ENCODE measurements around the gene CSPG4.
"Not testable (repeated sequence)": the region's sequence is repeated elsewhere in the genome, so short reads cannot be mapped to it uniquely, and the experiment has no call there.

Gene CSPG4

DNA sequence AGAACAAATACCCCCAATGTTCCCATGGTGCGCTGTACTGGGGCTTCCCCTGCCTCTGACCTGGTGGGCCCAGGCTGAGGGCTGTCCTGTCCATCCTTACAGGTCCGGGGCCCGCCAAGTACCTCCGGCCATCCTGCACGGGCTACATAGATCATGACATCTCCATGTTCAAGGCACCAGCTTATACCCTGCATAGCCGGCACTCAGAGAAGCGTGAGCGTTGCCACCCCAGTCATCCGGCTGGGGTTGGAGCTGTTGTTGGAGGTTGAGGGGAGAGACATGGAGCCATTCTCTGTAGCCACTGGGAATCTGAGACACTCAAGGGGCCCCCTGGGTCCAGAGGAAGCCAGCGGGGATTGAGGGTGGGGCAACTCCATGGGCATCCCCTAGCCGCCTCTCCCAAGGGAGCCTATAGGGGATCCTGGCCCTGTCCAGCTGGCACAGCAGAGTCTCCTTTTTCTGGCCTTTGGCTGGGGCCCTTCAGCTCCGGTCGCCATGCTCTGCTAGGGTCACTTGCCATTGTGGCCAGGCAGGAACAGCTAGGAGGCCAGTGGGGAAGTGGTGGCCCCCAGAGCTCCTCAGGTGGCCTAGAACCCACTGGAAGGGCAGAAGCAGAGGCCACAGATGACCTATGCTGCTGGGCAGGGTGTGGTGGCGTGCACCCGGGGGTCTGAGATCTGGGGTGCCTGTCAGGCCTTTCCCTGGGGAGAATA lies 12.5 kb upstream of the CSPG4 start:
- DNase-seq (ENCODE audit: low read depth), result no peak

DNA sequence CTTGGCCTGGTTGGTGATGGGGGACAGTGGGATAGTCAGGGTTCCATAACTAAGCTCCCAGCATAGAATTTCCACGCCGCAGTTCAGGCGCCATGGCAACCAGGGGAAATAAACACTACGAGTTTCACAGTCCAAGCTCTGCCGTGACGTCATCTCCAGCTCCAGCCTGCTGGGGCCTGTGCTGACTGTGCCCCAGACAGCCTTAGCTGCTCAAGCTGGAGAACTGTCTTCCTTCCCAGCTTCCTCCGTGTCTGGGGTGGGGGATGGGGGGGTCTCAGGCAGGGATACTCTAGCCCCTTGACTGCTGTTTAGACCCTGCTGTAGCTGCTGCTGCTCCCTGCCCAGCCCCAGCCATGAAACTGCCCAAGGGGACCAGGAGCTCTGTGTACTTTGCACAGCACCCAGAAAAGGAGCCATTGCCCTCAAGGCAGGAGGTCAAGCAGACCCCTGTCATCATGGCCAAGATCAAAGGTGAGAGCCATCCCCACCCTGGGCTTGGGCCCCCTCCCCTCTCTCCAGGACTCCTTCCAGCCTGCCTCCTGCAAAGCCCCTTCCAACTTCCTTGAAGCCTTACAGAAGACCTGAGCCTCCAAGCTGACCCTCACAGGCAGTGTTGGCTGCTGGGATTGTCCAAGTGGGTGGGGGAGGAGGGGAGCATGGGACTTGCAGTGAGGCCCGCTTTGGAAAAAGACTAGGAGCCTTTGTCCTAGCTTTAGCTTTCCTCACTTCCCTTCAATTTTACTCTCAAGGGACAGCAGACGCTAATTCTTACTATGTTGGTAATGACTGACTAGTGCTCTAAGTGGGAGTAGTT lies 11.4 kb upstream of the CSPG4 start:
- DNase-seq (ENCODE audit: low read depth), result no peak

DNA sequence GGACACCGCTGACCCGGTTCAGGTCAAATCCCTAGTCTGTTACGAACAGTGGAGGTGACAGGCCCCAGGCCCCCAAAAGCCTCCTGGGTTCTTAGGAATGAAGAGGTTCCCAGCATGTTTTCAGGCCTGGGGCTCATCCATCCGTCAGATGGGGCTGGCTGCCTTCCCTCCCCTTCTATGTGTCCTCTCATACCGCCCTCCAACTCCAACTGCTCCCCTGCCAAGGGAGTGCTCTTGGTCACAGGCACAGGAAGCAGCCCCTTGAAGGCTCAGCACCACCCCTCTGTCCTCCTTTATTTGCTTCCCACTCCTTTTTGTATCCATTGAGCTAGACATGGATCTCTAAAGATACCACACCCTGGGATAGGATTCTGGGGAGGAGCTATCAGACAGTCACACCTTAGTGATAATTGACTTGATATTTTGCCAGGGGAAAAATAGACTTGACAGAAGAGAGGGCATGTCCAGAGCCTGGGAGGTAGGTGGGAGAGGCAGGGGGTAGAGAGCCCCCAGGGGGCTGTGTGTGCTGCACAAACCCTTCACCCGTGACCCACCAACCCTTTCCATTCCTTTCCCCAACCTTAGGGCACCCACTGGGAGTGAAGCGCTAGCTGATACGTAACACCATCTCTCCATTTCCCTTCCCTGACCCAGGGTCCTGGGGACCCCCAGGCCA lies 10.7 kb upstream of the CSPG4 start:
- no peak for DNase-seq (ENCODE audit: low read depth)

DNA sequence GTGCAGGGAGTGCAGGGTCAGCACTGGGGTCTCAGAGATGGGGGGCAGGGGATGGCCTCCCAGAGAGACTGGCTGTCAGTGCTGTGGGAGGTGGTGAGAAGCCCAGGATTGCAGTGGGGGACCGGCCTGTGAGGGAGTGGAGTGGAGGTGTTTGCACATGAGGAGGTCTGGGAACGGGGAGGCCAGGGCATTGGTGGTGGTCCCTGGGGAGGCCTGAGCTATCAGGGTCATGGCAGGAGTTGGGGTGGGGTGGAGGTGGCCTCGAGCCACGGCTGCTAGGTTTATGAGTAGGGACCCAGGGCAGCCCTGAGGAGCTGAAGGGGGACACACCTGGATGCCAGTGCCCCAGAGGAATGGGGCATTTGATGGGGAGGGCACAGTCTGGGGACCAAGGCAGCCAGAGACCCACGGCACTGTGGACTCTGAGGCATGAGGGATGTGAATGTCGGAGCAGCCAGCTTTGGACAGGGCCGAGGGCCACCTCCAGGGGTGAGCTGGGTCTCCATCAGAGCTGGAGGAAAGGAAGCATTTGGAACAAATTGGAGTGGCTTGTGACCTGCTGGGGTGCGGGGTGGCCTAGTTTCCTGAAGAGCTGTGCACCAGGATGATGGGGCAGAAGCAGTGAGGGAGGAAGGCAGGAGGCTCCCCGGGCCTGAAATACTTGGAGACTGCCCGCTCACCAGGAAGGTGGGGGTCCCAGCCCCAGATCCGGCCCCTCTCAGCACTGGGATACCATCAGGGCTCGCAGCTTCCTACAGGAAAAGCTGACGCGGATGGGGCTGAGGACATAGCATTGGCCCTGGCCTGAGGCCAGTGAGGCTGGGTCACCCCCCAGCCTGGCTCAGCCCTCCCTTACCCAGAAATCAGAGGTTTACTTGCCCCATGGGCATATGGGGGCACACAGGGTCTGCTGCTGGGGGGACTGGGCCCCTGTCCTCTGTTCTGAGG lies 9.5 kb upstream of the CSPG4 start:
- DNase-seq (ENCODE audit: low read depth), result no peak

DNA sequence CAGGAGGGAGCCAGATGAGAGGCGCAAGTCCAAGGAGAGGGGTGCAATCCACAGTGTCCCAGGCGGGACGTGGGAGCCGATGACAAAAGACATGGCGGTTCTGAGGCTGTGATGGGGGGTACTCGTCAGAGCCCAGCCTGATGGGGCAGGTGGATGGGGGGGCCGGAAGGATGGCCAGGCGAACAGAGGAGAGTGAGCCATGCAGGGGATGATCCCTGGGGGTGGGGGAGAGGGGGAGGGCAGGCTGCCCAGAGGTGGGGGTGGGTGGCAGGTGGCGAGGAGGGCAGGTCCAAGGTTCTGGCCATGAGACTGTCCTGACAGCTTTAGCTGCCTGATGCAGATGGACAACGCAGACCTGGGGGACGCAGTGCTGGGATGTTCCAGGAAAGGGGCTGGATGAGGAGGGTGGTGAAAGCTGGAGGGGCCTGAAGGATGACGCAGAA lies 8.9 kb upstream of the CSPG4 start:
- no peak for DNase-seq (ENCODE audit: low read depth)

DNA sequence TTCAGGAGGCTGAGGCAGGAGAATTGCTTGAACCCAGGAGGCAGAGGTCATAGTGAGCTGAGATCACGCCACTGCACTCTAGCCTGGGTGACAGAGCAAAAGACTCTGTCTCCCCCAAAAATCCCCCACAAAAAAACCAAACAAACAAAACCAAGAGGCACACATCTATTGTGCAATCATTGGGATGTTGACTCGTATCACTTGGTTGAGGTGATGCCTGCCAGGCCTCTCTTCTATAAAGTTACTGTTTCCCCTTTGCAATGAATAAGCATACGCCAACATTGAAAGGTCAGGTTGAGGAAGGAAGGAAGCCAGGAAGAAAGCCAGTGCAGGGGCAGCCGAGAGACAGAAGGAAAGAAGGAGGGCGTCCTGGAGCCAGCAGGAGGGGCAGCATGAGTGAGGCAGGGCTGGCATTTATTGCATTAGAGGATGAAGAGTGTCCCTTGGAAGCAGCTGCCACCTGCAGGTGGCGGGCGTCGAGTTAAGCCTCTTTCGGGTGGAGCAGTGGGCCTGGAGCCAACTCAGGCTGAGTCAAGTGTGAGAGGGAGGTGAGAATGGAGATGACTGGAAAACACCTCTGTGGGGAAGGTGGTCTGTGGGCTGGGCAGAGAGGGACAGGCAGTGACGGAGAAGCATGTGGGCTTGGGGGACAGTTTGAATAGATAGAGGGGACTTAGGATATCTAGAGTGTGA lies 8.3 kb upstream of the CSPG4 start:
- DNase-seq (ENCODE audit: low read depth), result no peak

DNA sequence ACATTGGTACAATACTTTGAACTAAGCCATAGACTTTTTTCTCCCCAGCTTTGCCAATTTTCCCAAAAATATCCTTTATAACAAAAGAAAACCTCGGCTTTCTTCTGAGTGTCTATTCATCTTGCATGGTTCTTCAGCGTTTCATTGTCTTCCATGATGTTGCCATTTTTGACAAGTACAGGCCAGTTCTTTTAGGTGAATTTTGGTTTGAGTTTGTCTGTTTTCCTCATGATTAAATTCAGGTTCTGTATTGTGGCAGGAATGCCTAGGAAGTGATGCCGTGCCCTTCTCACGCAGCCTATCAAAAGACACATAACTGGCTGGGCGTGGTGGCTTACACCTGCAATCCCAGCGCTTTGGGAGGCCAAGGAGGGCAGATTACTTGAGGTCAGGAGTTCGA lies 7.6 kb upstream of the CSPG4 start:
- no peak for DNase-seq (ENCODE audit: low read depth)

DNA sequence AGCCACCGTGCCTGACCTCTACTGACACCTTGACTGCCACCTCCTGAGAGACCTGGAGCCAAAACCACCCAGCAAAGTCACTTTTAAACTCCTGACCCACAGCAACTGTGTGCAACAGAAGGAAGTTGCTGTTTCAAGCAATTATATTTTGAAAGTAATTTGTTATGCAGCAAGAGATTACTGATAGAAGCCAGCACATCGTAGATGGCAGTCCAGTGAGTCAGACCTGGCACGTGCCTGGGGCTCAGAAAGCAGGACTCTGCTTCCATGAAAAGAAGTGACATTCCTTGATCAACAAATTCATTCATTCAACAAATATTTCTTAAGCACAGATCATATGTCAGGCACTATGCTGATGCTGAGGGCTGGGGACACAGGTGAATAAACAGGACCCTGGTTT lies 5.7 kb upstream of the CSPG4 start:
- no peak for DNase-seq (ENCODE audit: low read depth)

DNA sequence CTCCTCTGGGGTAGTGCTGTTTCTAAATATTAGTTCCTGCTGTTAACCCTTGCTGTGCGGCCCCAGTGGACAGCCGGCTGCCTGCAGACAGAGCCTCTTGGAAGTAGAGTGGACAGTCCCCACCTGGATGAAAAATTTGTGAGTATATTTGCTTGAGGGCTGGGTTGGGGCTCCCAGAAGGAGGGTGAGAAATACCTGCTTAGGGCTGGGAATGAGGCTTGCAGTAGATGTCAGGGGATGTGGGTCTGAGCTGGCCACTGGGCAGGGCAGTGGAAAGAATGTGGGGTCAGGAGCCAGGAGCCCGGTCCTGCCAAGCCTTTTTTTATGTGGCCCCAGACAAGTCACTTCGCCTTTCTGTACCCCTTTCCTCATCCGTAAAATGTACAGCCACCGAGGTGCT lies 4.4 kb upstream of the CSPG4 start:
- DNase-seq (ENCODE audit: low read depth), result not testable (repeated sequence)

DNA sequence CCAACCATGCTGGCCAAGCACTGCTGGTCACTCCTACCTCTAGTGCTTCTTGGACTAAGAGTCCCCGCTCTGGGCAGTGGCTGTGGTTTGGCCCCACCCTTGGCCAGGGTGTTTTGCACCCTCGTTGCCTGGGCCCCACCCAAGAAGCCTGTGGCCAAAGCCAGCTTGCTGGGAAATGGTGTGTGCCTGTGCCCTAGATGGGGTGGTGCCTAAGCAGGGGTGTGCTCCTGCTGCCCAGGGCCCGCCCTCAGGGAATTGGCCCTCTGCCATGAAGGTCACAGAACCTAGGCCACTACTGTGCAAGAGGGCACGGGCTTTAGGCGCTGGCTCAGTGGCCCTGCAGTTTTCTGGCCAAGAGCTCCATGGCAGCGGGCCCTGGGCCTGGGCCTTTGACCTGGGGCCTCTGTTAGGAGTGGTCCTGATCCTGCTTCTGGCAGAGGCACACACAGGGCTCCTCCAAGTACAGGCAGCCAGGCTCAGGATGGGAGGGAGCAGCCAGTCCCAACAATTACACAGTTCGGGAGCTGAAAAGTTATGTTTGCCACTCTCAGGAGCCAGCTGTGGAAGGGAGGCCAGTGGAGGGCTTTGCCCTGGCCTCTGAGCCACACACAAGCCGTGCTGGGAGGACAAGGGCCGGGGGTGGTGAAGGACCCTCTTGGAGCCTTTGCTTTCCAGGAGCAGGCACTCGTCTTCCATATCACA lies 3.8 kb upstream of the CSPG4 start:
- not testable (repeated sequence) for DNase-seq (ENCODE audit: low read depth)

DNA sequence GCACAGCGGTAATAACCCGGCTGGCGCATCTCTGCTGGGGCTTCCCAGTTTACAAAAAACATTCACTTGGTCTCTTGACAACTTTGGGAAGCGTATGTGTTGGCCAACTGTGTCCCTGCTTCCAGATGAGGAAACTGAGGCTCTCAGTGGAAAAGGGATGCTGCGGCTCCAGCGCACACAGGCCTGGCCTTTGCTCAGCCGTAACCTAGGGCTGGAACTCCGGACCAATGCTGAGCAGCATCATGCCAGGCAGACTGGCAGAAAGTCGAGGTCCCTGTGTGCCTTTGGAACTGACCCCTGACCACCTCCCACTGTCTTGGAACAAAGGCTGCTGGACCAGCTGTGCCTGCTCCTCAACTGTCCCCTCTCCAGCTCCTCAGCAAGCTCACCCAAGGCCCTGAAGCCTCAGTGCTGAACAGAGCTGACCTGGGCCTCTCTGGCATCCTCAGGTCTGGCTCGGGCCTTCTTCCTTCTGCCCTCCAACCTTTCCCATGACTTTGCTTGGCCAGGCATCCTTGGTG lies 2.7 kb upstream of the CSPG4 start:
- not testable (repeated sequence) for DNase-seq (ENCODE audit: low read depth)

DNA sequence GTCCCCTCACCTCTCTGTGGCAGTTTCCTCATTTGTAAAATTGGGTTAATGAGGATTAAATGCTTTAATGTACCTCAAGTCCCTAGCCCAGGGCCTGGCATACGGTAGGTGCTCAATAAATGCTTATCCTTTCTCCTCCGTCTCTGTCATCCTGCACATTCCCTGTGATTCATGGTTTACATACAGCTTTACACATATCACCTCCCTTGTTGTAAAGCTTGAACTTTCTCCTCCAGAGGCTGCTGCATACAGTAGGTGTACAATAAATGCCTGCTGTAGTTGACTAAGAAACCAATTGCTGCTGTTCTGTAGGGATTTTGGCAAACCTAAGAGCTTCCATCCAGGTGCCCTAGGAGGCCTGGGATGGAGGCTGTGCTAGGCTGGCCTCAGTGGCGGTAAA lies 1.5 kb upstream of the CSPG4 start:
- DNase-seq (ENCODE audit: low read depth), result no peak

DNA sequence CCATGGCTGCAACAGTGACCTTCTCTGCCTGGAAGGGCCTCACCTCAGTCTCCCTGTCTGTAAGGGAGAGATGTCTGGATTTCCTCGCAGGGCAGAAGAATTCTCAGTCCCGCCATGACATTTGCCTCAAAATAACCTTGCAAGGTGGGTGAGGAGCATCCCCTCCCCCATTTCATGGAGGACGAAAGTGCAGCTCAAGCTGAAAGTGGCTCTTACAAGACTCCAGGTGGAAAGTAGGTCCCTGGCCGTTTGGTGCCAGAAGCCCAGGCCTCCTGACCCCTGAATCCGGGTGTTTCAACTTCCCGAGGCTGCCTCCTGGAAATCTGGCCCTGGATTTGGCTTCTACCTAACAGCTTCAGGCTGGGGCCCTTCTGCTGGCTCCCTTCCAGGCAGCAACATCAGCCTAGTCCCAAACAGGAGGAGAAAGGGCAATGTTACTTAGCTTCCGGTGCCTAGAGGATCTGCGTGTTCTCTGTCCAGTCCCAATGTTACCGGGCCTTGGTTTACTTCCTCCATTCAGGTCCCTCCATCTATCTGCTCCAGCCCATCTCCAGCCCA lies 769 bp upstream of the CSPG4 start:
- no peak for DNase-seq (ENCODE audit: low read depth)

DNA sequence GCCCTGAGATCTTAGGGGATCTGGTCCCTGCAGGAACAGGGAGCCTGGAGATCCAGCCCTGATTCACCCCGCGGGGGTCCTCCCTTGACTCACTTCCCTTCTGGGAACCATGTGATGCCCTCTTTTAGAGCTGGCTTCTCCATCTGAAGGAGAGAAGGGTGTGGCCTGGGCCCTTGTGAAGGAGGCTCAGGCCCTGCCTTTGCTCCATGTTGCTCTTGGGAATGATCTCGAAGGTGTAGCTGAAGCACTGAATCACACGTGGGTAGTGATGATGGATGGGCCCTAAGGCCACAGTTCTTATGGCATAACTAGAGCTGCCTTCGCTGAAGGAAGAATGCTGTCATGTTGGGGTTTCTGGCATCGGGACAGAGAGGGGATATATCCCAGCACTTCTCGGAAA lies 1.2 kb downstream of the CSPG4 start:
- DNase-seq (ENCODE audit: low read depth), result not testable (repeated sequence)

DNA sequence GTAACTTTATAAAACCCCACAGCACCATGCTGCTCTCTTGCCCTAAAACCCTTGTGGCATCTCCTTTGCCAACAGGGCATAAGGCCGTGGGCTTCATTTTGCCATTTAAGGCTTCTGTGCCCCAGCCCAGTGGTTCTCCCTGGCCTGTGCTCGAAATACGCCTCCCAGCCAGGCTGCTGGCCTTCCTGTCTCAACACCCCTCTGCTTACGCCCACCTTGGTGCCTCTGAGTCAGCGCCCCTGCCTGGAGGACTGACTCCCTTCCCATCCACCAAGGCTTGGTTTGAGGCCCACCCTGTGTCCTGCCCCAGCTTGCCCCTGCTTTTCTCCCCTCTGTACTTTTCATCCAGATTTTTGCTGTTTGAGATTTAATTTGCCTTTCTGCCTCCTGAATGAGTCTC lies 1.8 kb downstream of the CSPG4 start:
- DNase-seq (ENCODE audit: low read depth), result not testable (repeated sequence)

DNA sequence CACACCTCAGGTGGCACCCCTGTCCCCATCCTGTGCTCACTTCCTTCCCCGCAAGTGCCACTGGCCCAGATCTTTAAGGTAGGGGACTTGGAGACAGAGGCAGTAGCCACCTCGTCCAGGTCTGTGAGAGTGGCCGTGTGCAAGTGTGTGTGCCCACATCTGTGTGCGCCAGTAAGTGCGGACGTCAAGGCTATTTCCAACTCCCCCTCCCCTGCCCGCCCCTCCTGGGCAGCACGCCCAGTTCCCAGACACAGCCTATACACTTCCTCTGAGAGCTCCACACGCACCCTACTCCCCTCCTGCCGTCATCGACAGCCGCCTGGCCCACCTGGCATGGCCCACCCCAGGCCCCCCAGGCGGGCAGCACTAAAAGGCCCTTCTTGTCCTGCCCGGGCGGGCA lies 3.2 kb downstream of the CSPG4 start:
- not testable (repeated sequence) for DNase-seq (ENCODE audit: low read depth)

DNA sequence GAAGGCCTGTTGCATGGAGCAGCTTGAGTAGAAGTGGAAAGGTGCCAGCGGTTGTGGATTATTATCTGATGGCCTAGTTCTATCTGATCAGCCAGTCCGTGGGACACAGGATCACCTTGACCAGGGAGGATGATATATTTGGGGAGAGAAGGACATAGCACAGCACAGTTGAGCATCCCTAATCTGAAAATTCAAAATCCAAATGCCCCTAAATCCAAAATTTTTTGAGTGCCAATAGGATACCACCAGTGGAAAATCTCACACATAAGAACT lies 6.0 kb downstream of the CSPG4 start:
- DNase-seq (ENCODE audit: low read depth), result no peak

DNA sequence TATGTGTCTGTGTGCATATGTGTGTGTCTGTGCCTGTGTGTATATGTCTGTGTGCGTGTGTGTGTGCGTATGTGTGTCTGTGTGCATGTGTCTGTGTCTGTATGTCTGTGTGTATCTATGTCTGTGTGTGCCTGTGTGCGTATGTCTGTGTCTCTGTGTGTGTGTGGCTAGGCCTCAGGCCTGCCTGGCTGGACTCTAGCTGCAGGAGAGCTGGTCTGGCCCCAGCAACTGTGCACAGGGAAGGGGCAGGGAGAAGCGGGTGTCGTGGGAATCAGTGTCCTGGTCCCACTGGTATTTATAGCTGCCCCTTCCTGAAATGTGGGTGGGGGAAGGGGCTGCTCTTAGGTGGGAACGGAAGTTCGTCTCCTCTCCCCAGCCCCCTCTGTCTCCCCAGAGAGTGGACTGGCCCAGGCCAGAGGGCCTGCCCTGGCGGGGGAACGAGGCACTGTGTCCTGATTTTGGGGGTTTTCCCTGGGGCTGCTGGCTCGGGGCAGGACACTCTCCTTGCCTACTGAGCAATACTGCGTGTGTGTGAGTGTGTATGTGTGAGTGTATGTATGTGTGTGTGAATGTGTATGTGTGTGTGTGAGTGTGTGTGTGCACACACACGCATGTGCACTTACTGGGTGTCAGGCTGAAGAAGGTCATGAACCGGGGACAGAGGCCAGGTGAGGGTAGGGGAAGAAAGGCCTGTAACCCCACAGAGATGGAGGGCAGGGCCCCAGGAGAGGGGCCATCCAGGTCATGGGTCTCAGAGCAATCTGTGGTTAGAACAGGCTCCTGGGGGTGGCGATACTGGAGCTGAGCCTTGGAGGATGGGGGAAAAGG lies 6.6 kb downstream of the CSPG4 start:
- DNase-seq (ENCODE audit: low read depth), result no peak

DNA sequence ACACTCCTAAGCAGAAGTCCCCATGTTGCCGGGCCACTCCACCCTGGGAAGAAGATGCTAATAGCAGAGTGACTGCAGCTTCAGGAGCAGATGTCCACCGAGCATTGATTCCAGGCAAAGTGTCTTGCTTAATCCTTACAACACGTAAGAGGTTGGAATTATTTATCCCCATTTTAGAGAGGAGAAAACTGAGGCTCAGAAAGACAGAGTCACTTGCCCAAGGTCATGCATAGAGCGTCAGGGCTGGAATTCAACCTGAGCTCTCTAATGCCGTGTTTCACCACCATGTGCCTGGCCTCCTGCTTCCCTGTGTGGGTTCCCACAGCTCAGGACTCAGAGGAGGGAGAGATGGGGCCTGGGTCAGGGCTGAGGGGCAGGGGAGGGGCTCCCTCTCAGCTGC lies 7.3 kb downstream of the CSPG4 start:
- not testable (repeated sequence) for DNase-seq (ENCODE audit: low read depth)
